NCI-H1930 (cell line): ENCODE results near the gene HES1.
"Not testable (repeated sequence)": the region's sequence is repeated elsewhere in the genome, so short reads cannot be mapped to it uniquely, and the experiment has no call there.

Source experiments
- DNase-seq, 2 experiments: peaks; one replicate each; lab custom pipeline; 2025; lab: John Stamatoyannopoulos, UW

The HES1 gene

DNA sequence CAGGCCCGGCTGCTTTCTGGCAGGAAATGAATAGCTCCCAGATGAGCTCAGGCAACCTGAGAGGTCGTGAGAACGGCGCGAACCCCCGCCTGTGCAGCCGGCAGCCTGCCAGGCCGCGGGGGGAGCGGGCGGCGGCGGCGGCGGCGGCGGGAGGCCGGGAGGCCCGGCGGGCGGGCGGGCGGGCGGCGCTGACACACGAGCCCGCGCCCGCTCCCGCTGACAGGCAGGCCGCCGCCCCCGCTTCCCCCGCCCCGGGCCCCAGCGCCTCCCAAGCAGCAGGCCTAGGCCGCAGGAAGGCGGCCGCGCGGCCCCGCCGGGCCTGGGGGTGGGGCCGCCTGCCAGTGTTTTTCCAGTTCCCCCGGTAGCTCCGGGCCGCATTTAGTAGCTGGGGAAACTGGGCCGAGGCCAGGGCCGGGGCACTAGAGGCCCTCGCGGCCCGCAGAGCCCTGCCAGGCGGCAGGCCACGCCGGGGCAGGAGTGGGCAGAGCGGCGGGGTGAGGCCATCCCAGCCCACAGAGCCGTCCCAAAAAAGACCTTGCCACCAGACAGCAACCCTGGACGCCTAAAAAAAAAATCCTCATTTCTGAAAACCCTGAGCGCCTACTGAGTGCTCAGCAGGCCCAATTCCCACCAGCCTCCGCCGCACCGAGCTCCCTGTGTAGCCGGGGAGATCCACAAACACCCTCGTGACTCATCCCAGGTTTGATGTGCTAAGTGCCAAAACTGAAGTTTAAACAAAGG is 5.6 kb downstream of the HES1 start:
- DNase-seq, result peak in 1 of 2 experiments; percentile 48

DNA sequence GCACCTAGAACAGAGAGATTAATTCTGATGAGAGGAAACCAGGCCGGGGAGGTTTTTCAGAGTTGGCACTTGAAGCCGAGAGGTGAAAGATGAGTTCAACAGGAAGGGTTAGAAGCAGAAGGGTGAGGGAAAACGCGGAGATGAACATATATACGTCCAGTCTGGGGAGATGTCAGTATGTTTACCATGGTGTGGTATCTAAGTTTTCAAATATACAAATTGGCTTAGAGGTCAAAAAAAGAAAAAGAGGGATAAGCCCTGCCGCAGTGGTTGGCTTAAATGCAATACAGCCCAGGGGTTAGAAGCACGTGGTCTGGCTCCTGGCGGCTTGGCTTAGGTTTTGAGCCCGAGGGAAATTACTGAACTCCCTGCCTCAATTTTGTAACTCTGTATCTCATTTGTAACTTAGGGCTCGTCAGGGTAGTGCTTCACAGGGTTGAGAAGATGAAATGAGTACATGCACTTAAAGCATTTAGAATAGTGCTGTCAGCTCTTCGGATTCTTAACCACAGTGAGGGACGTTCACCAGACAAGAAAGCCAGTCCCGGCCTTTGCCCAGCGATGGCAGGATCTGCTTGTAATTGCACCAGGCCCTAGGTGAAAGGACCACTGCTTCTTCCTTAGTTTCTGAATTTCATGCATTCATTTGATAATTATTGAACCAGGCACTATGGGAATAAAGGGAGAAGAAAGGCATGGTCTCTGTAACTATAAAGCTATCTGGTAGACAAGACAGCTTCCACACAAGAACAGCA is 6.4 kb downstream of the HES1 start:
- DNase-seq, result no peak

DNA sequence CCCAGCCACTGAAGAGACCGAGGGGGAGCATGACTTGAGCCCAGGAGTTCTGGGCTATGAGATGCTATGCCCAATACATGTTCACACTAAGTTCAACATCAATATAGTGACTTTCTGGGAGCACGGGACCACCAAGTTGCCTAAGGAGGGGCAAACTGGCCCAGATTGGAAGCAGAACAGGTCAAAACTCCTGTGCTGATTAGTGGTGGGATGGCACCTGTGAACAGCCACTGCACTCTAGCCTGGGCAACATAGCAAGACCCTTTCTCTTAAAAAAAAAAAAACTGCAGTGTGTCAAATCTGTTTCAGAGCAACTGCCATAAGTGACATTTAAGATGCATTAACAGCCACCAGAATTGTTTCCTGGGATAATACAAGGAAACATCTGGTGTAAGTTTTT is 9.8 kb downstream of the HES1 start:
- DNase-seq, result no peak

- DNase-seq, result no peak
These were observed 11.7 kb downstream of the HES1 start for GRCh38 chr3:194147679-194148078.

GRCh38 chr3:194148383-194148782 is 12.4 kb downstream of the HES1 start:
- DNase-seq, result no peak

- DNase-seq, result no peak
These were observed 14.4 kb downstream of the HES1 start for GRCh38 chr3:194150252-194150934.

DNA sequence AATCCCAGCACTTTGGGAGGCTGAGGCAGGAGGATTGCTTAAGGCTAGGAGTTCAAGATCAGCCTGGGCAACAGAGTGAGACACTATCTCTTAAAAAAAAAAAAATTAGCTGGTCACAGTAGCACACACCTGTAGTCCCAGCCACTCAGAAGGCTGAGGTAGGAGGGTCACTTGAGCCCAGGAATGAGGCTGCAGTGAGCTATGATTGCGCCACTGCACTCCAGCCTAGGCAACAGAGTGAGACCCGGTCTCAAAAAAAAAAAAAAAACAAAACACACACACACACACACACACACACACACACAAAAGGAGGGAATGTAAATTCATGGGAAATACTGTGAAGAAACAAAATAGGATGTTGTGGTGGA is 15.0 kb downstream of the HES1 start:
- not testable (repeated sequence) for DNase-seq

DNA sequence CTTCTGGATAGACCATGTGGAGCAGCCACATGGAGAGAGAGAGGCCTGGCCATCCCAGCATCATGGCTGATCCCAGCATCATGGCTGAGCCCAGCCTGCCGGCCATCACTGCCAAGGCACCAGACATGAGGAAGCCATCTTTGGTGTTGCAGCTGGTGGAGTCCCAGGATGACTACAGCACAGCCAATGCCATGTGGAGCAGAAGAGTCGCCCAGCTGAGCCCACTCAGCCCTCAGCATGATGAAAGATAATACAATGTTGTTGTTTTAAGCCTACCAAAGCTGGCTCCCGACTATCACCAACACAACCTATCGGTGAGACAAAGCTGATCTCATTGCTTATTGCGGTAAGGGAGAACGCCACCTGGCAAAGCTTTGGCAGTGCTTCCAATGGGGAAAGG is 18.4 kb downstream of the HES1 start:
- no peak for DNase-seq

DNA sequence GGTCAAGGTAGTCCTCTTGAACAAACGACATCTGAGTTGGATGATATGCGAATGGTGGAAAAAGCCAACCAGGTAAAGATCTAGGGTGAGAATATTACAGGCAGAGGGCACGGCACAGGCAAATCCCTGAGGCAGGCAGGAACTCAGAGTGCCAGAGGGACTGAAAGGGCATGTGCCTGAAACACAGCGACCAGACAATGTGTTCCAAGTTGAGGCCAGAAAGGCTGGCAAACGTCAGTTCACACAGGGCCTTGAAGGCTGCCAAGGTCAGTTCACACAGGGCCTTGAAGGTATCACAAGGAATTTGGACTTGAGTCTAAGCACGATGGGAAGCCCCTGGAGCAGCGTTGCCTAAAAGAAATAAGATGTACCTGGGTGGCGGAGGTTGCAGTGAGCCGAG is 20.1 kb downstream of the HES1 start:
- no peak for DNase-seq

GRCh38 chr3:194158942-194159439 is 23.0 kb downstream of the HES1 start:
- no peak for DNase-seq

DNA sequence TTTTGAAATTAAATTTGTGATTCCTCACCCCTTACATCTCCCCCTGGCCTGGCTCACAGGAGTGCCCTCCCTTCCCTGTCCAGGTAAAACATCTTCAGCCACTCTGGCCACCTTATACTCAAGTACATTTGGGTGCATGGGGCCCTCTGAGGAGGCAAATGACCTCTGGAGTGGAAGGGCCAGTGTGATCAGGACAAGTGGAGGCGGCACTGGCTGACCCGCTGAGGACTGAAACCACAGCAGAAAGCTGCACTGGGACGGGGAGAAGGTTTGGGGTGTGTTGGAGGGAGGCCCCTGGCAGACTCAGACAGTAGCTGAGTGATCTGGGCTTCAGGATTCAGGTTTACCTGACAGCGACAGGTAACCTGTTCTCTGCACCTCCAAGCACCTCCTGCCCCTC is 24.2 kb downstream of the HES1 start:
- no peak for DNase-seq

DNA sequence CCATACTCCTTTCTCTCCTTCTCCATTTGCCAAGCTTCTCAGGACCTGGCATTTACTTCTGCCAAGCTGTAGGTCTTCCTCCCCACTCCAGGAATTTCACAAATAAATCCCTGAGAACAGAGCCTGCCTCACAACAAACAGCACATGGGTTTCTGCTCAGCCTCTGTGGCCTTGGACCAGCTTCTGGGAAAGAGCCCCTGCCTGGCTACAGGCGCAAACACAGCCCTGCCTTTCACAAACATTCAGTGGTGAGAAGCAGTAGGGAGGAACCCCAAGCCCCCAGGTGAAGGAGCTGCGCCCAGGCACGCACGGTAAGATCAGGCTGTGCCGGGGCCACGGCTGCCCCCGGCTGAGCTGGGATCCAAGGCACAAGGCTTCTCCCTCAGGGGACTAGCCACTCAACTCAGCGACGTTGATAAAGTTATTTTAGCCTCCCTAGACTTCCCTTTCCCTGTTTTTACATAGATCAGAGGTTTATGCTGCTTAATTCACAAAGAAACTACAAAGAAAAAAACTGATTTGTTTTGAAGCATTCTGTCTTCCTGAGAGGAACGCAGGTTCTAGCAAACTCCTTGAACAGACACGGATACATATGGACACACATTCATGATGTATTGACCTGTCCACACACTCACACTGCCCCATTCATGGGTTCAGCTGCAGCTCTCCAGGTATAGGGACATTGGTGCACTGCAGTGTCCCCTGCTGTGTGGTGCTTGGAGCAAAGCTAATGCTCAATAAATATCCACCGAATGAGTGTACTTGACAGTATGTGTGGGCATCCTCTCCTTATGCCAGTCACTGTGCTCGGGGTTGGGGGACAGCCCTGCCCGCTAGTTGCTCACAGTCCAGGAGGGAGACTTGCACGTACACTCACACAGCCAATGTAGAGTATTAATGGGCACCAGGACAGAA is 25.4 kb downstream of the HES1 start:
- no peak for DNase-seq

DNA sequence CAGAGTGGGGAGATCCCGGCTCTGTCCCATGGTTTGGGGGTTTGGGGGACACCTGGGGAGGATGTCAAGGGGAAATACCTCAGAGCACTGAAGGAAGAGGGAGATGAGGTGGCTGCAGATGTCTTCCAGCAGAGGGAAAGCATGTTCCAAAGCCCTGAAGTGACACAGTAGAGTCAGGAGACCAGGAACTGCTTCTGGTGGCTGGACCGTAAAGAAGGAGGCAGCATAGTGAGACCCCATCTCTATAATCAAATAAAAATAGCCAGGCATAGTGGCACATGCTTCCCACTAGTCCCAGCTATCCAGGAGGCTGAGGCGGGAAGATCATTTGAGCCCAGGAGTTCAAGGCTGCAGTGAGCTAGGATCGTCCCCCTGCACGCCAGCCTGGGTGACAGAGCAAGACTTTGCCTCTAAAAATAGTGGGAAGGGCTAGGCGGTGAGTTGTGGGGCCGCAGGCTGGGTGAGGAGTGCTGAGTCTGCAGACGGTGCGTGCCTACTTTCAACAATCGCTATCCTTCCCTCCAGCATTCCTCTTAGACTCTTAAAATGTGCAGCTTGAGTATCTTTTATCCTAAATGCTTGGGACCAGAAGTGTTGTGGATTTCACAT is 26.2 kb downstream of the HES1 start:
- DNase-seq, result no peak

DNA sequence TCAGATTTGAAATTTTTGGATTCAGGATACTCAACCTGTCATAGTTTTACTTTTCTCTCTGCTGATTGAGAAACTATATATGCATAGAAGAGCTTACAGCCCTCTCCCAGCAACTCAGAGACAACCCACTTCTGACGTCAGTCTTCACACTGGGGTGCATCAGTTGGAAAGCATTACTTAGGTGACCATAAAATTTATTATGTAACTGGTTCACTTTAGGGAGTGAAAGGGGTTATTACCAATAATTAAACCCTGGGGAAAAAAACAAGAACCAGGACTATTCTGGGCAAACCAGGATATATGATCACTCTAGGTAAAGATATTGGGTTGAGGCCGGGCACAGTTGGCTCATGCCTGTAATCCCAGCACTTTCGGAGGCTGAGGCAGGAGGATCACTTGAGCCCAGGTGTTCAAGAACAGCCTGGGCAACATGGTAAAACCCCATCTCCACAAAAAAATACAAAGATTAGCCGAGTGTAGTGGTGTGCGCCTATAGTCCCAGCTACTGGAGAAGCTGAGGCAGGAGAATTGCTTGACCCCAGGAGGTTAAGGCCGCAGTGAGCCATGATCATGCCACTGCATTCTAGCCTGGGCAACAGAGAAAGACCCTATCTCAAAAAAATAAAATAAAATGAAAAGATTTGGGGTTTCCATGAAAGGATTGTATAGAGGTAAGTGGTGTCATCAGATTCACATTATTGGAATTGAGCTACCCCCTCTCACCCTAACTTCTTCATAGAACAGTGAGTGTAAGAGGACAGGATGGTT is 27.1 kb downstream of the HES1 start:
- DNase-seq, result no peak

DNA sequence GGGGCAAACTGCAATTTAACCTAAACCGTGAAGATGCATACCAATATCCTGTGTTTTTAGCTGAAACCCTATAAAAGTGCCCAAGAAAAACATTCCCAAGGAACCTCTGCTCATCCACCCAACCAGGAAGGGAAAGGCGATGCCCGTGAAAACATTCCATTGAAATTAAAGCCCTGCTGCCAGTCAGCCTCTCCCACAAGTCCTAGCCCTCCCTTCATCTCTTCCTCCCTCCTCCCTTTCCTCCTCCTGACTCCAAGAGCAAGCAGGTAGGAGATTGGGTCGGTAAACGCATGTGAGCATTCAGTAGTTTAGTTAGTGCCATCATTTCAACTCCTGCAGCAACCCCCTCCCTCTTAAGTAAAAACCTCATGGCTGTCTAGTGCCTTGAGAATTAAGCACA is 27.7 kb downstream of the HES1 start:
- no peak for DNase-seq

- no peak for DNase-seq
These were observed 28.9 kb downstream of the HES1 start for GRCh38 chr3:194164861-194165260.

DNA sequence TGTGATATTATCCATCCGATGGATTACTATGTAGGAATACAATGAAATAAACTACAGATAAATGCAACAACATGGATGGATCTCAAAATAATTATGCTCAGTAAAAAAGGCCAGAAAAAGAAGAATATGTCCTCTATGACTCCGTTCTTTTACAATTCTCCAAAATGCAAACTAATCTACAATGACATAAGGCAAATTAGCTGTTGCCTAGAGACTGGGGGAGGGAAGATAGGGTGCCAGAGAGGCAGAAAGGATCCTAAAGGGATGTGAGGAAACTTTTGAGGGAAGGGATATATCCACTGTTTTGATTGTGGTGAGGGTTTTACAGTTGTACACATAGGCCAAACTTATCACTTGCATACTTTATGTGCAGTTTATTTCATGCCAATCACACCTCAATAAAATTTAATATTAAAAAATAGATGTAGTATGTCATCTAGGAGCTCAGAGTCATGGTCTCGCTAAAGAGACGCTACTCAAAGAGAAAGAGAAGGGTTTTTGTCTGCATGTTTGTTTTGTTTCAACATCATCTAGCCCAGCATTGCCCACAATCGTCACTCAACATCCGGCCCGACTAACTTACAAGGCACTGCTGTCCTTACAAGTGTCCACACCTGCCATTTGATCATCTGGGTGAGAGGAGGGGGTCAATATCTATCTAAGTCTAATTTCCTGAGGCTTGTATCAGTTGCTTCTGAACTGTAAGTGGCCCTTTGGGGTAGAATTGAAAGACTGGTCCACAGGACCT is 29.5 kb downstream of the HES1 start:
- no peak for DNase-seq

- no peak for DNase-seq
These were observed 30.9 kb downstream of the HES1 start for GRCh38 chr3:194166682-194167479.
